Choroid plexus epithelial cell (primary cell): ENCODE data around the gene KNG1.
A peak's percentile ranks its signal among the peaks of the same experiment; 100 is the strongest.

Experiments used
- DNase-seq: peaks from one replicate; pipeline ENCODE4 v3.0.0-alpha.2; 2010; ENCODE audit warnings: low read depth
- H3K4me3 ChIP-seq: 2 replicates; pipeline ENCODE4 v1.5.1; 2011; ENCODE audit warnings: low read depth, mild to moderate bottlenecking, control low read depth, low read length, moderate library complexity
- TF ChIP-seq, protein P1 (sequence below): conservative IDR thresholded peaks from 2 replicates; pipeline ENCODE4 v1.5.1; 2011; ENCODE audit warnings: low read depth, mild to moderate bottlenecking, control low read depth, inconsistent platforms, low read length, moderate library complexity

Gene KNG1

DNA sequence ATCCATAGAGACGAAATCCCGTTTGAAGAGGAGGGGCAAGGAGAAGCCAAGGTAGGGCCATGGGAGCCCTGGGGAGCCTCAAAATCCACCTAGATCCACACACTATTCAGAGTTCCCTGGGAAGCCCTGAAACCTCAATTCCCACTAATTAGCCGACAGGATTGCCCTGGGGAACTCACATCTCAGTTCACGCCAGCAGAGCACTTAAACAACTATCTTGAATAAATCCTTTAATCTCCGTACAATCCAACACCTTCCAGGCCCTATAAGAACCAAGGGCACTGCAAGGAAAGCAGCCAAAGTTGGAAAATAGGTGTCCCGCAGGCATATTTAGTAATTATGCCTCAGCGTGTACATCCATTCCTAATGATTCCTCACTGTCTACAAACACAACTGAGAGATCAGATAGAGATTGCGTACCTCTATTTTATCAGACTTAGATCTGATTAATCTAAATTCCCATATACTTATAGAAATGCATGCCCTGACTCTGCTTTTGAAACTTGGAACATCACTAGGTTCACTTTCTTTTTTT is 40.6 kb downstream of the KNG1 start:
- no peak overlapping the region for H3K4me3 ChIP-seq
- TF ChIP-seq, protein P1, sequence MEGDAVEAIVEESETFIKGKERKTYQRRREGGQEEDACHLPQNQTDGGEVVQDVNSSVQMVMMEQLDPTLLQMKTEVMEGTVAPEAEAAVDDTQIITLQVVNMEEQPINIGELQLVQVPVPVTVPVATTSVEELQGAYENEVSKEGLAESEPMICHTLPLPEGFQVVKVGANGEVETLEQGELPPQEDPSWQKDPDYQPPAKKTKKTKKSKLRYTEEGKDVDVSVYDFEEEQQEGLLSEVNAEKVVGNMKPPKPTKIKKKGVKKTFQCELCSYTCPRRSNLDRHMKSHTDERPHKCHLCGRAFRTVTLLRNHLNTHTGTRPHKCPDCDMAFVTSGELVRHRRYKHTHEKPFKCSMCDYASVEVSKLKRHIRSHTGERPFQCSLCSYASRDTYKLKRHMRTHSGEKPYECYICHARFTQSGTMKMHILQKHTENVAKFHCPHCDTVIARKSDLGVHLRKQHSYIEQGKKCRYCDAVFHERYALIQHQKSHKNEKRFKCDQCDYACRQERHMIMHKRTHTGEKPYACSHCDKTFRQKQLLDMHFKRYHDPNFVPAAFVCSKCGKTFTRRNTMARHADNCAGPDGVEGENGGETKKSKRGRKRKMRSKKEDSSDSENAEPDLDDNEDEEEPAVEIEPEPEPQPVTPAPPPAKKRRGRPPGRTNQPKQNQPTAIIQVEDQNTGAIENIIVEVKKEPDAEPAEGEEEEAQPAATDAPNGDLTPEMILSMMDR = no peak
- DNase-seq = no peak

DNA sequence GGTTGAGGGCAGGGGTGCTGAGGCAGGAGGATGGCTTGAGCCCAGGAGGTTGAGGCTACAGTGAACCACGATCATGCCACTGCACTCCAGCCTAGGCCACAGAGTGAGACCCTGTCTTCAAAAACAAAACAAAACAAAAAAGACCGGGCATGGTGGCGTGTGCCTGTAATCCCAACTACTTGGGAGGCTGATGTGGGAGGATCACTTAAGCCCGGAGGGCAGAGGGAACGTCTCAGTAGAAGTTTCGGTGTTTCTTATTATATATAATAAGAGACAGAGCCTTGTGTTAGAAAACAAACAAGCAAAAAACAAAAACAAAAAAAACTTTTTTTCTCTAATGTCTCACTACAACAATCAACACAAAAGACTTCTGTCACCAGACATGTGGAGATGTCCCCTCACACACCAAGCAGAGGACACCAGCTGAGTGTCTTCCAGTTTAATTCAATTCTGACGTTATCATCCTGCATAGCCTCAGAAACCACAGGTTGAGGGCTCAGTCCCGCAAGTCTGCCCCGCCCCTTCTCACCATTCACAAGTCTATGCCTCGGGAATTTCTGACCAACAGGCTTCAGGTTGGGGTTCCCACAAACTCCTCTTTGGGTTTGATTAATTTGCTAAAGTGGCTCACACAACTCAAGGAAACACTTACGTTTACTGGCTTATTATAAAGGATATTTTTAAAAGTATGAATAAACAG is 42.2 kb downstream of the KNG1 start:
- no peak for DNase-seq
- TF ChIP-seq, protein P1 = no peak
- H3K4me3 ChIP-seq = no peak overlapping the region

DNA sequence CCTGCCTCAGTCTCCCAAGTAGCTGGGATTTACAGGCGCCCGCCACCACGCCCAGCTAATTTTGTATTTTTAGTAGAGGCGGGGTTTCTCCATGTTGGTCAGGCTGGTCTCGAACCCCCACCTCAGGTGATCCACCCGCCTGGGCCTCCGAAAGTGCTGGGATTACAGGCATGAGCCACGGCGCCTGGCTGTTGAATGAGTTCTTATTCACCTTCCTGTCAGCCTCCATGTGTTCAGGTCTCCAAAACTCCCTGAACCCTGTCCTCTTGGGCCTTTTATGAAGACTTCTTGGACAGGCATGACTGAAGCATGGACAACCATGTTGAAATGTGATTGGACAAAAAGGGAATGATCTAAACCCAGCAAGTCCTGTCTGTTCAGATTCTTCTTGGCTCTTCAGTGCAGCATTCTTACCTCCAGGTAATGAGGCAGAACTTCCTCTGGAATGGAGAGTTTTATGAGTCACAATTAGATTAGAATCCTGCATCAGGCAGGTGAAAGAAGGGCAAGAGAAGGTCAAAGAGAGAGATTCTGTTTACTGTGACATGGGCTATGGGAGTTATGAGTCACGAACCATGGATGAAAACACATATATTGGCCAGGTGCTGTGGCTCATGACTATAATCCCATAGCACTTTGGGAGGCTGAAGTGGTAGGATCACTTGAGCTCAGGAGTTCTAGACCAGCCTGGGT is 43.1 kb downstream of the KNG1 start:
- H3K4me3 ChIP-seq = no peak overlapping the region
- no peak for DNase-seq
- TF ChIP-seq, protein P1 = no peak

DNA sequence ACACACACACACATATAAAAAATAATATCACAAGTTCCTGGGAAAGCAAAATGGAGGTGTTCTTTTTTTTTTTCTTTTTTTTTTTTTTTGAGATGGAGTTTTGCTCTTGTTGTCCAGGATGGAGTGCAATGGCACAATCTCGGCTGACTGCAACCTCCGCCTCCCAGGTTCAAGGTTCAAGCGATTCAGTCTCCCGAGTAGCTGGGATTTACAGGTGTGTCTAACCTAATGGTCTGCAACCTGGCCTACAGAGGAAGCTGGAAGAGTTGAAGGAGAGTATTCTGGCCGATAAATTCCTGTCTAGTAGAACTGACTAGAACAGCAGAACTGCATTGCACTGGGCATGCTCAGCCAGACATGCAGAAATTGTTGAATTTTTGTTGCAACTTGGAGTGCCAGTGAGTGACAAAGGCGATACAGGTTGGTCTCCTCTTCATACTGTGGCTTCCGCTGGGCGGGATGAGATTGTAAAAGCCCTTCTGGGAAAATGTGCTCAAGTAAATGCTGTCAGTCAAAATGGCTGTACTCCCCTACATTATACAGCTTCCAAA is 43.8 kb downstream of the KNG1 start:
- DNase-seq = no peak
- TF ChIP-seq, protein P1 = no peak
- H3K4me3 ChIP-seq = no peak overlapping the region

DNA sequence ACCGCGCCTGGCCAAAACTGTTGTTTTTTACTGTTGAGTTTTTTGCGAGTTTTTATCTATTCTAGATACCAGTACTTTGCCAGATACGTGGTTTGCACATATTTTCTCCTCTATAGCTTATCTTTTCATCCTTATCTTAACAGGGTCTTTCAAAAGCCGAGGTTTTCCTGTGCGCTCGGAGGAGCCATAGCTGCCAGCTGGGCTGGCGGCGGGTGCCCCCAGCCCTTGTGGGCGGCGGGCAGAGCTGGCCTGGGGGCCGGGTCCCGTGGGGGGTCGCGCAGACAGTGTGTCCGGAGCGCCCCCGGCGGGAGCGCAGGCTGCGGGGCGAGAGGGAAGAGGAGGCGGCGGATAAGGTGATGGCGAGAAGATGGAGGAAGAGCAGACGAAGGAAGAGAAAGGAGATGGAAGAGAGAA is 55.1 kb downstream of the KNG1 start:
- peak overlapping the region; percentile 58 for H3K4me3 ChIP-seq

GRCh38 chr3:186772701-186773417 is 55.7 kb downstream of the KNG1 start:
- TF ChIP-seq, protein P1 = no peak
- DNase-seq = no peak
- peak overlapping the region; percentile 58 for H3K4me3 ChIP-seq

More for the DNA sequence above, 55.1 kb downstream of the KNG1 start:
- no peak for DNase-seq
- TF ChIP-seq, protein P1 = no peak
